RWPE2 (cell line): Measurements from ENCODE around the gene TRIM31.

Experiments used
- ATAC-seq: fragments of 200-7000 bp; cut with Tn5 transposase; 3 replicates; pipeline ENCODE4 v1.9.1; 2021; ENCODE audit warnings: low read depth
- DNase-seq: peaks from one replicate; pipeline ENCODE4 v3.0.0-alpha.2; 2020; ENCODE audit warnings: low spot score
- H3K27ac ChIP-seq: fragments of 450-650 bp; 2 replicates; pipeline ENCODE4 v1.5.1; 2017; ENCODE audit warnings: mild to moderate bottlenecking; ENCODE audit not compliant: poor library complexity, severe bottlenecking
- H3K27me3 ChIP-seq: fragments of 250-450 bp; sonication (Bioruptor Pico); 2 replicates; pipeline ENCODE4 v1.5.1; 2021; ENCODE audit warnings: mild to moderate bottlenecking, moderate library complexity; ENCODE audit not compliant: insufficient read depth, poor library complexity, severe bottlenecking
- H3K36me3 ChIP-seq: fragments of 250-450 bp; sonication (Bioruptor Pico); 2 replicates; pipeline ENCODE4 v1.5.1; 2020; ENCODE audit warnings: low read depth, mild to moderate bottlenecking, moderate library complexity
- H3K4me1 ChIP-seq: fragments of 250-450 bp; sonication (Bioruptor Pico); 2 replicates; pipeline ENCODE4 v1.5.1; 2021; ENCODE audit warnings: mild to moderate bottlenecking, moderate library complexity; ENCODE audit not compliant: insufficient read depth, poor library complexity, severe bottlenecking
- H3K4me3 ChIP-seq: fragments of 250-450 bp; sonication (Bioruptor Pico); 2 replicates; pipeline ENCODE4 v1.5.1; 2021; ENCODE audit warnings: mild to moderate bottlenecking, moderate library complexity; ENCODE audit not compliant: severe bottlenecking
- H3K9me3 ChIP-seq: fragments of 250-450 bp; sonication (Bioruptor Pico); 2 replicates; pipeline ENCODE4 v1.5.1; 2021; ENCODE audit warnings: mild to moderate bottlenecking, moderate library complexity; ENCODE audit not compliant: severe bottlenecking
- TF ChIP-seq, protein P1 (sequence below): fragments of 450-650 bp; IDR thresholded peaks from one replicate; pipeline ENCODE4 v1.5.1; 2017; ENCODE audit warnings: mild to moderate bottlenecking, moderate library complexity; ENCODE audit not compliant: poor library complexity, severe bottlenecking

The TRIM31 gene

DNA sequence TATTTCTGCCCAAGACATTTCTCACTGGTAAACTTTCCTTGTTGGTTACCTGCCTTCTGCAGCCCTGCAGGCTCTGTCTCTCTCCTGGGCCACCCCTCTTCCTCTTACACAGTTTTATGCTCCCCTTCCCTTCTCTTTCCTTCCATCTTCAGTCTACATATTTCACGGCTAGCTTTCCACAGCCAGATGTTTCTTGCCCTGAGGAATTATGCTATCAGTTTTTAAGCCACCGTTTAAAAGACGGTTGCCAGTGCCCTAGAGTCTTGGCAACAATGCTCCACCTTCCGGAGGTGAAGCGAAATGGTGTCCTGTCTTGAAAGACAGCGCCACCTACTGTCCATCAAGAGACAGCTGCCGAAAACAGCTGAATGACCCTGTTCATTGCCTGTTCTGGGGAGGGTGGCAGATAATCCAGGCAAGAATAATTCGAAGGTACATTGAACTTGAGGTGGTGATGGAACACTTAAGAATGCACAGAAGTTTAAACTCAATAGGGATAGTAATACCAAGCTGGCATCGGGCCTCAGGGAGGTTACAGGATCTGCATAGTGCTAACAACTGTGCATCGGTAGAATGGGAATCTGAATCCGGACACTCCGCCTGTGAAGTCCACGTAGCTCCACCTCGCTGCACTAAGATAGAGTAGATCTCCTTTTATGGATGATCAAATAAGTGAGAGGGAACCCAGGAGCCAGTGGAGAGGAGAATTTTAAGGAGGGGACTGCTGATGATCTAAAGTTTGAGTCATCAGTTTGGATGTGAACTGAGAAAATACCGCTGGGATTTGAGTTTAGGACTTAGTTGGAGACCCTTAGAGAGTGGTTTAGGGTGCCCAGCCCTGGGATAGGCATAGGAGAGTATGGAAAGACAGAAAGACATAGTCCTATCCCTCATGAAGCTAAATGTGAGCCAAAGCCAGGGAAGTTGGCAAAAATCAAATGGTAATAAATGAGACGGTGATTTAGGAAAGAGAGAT, 18.3 kb upstream of the TRIM31 start:
- ATAC-seq, result peak; percentile 89

DNA sequence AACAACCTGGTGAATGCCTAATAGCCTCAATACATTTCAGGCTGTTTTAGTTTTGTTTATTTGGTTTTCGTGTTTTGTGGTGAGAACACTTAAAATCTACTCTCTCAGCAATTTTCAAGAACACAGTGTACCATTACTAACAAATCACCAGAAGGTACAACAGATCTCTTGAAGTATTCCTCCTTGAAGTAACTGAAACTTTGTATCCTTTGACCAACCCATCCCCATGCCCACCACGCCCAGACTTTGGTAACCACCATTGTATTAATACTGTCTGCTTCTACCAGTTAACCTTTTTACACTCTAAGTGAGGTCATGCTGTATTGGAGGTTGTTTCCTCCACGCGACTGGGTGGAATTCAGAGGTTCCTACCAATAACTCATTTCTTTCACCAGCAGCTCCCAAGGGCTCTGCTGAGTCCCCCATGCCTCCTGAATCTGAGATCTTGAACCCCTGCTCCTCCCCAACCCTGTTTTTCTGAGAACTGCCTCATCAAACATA, 17.3 kb upstream of the TRIM31 start:
- Histone ChIP-seq H3K4me1 (no peaks in the 10 kb centered on the region), H3K27ac (no peak overlapping the region), H3K9me3 (no peaks in the 10 kb centered on the region), H3K36me3 (no peaks in the 10 kb centered on the region), H3K4me3 (no peak overlapping the region), H3K27me3 (no peaks in the 10 kb centered on the region)
- ATAC-seq (no peak), DNase-seq (no peak)
- TF ChIP-seq, protein P1, sequence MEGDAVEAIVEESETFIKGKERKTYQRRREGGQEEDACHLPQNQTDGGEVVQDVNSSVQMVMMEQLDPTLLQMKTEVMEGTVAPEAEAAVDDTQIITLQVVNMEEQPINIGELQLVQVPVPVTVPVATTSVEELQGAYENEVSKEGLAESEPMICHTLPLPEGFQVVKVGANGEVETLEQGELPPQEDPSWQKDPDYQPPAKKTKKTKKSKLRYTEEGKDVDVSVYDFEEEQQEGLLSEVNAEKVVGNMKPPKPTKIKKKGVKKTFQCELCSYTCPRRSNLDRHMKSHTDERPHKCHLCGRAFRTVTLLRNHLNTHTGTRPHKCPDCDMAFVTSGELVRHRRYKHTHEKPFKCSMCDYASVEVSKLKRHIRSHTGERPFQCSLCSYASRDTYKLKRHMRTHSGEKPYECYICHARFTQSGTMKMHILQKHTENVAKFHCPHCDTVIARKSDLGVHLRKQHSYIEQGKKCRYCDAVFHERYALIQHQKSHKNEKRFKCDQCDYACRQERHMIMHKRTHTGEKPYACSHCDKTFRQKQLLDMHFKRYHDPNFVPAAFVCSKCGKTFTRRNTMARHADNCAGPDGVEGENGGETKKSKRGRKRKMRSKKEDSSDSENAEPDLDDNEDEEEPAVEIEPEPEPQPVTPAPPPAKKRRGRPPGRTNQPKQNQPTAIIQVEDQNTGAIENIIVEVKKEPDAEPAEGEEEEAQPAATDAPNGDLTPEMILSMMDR, result no peak

More for the DNA sequence above, 18.3 kb upstream of the TRIM31 start:
- DNase-seq, result no peak
- Histone ChIP-seq H3K27me3 (no peaks in the 10 kb centered on the region), H3K4me3 (no peak overlapping the region), H3K36me3 (no peaks in the 10 kb centered on the region), H3K4me1 (no peaks in the 10 kb centered on the region), H3K9me3 (no peaks in the 10 kb centered on the region), H3K27ac (no peak overlapping the region)
- TF ChIP-seq, protein P1, result peak; percentile 98

DNA sequence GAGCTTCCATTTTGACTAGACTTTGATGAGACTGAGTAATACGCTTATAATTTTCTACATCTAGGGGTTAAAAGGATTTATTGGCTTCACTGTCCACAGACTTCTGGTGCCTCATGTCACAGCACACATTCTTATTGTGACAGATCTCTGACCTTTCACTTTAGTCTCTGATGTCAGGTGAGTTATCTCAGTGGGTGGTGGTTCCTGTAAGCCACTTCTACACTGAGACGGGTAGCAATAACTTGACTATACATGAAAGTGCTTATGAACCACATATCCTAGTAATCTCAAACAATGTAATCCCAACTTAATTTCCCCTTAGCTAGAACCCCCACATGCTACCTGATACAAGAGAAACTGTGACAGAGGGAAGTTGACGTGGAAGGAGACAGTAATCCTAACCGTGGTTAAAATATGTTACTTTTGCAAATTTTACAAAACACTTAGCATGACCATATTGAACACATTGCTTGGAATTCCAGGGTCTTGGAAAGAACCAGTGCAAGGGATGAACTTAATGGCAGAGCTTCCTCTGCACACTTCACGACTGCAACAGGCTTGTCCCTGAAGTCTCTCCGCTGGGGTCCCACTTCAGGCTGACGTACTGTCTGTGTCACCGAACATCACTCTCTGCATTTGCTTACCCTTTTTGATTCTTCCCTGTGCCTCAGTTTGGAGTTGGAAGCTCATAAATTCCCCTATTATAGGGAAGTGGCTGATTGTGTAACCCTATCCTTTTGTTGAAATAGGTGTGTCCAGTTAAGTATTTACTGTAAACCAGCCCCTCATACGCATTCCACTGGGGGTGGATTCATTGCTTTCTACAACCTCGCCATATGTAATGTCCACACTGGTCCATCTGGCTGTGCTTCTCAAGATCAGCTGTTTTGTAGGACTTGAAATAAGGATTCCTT, 16.6 kb upstream of the TRIM31 start:
- Histone ChIP-seq H3K4me3 (no peak overlapping the region), H3K27me3 (no peaks in the 10 kb centered on the region), H3K36me3 (no peaks in the 10 kb centered on the region), H3K27ac (no peak overlapping the region), H3K4me1 (no peaks in the 10 kb centered on the region), H3K9me3 (no peaks in the 10 kb centered on the region)
- TF ChIP-seq, protein P1, result no peak
- DNase-seq (no peak), ATAC-seq (no peak)

DNA sequence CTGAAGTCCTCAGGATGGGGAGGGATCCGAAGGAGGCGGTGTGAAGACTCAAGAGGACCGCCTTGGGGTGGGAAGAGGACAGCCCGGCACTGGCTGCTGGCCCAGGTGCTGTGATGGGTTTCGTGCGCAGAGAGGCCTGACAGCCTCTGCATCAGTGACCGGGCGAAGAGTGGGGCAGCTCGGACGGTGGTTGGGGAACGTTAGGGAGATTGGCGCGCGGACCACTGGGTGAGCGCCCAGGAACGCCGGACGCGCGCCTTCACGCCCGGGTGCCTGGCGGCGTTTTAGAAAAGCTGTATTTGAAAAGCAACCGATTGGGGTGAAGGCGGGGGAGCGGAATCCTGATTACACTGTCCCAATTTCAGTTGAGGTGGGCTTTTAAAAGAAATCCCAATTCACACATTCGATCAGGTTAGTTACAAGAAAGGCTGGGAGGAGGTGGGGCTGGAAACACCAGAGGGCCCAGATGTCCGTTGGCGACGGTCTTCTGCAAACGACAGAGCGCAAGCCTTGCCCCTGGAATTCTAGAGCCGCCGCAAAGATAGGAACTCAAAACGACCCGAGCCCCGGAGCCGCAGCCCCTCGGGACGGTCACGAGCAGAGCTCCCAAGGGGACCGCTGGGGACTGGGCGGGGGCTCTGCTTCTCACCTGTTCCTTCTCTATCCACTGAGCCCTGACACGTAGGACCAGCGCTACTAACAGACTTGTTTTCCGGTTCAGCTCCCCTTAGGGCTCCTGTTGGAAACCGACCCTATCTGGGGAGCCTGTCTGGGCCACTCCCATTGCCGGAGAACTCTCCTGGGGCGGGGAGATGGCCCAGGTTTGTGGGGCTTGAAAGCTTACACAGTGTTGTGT, 14.6 kb upstream of the TRIM31 start:
- H3K4me3 ChIP-seq, result no peak overlapping the region
- H3K36me3 ChIP-seq, result no peaks in the 10 kb centered on the region
- no peak for DNase-seq
- H3K9me3 ChIP-seq, result no peaks in the 10 kb centered on the region
- H3K4me1 ChIP-seq, result no peaks in the 10 kb centered on the region
- H3K27me3 ChIP-seq, result no peaks in the 10 kb centered on the region
- ATAC-seq, result no peak
- no peak overlapping the region for H3K27ac ChIP-seq
- TF ChIP-seq, protein P1, result no peak
